ENCODE data around the gene ZKSCAN1.

DNA sequence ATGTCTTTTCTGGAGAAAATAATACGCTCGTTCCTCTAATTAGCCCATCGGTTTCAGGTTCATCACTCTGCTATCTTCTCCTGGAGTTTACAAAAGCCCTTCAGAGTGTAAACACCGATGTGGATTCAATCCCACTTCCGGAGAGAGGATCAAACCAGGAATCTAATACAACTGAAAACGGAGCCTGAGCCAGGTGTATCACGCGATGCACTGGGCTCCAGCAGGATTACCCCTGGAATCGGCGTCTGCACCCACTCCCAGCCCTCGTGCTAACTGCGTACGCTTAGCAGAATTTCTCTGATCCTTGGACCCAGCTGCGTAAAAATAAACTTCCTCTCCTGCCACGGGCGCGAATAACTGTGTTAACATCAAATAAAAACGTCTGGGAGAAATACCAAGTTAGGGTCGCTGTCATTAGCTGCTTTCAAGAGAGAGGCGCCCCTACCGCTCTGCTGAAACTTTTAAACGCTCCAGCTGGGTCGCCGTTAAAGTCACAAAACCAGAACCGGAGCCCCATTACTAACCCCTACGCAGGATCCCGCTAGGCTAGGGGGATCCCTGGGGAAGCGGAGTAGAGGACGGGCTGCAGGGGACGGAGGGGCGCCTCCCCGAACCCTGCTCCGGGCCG is 65.6 kb downstream of the ZKSCAN1 start:
- TF ChIP-seq POLR2A (IDR thresholded peaks at IDR 0.05) (no peak), CTCF (IDR thresholded peaks at IDR 0.05) (no peak)

Data from breast epithelium (tissue), 3 donors.